ENCODE results near the gene ADAM11. TPM values are rescaled to one million over a fixed set of nuclear protein-coding genes. Genes with fewer than 3 reads are reported as not detected.
A peak's percentile ranks its signal among the peaks of the same experiment; 100 is the strongest.

The ADAM11 gene
- total and polyA plus RNA-seq, 11 donors: 1.8 to 24.6 (median 11.2) TPM

DNA sequence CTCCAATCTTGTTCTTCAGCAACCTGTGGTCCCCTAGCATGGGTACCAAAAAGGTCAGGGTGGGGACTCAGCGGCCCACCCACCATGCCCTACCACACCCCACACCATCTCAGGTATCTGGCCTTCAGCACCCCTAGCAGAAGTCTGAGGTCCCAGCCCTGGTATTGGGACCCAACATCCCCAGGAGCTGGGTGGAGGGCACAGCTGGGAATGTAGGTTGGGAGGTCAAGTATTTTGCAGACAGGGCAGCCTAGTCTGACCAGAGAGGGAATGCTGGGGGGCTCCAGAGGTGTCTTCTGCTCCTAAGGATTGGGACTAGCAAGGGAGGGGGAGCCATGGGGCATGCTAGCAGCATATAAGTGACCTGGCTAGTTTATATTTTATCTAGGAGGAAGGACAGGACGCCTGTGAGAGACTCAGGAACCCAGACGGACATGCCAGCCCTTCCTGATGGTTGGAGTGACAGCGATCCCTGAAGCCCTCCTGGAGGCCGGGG is 822 bp upstream of the ADAM11 start:
- peaks cover 0 to 28% (median 9%) of the 10 kb centered on the region in 12 donors for H3K4me1 ChIP-seq
- TF ChIP-seq POLR2A (IDR thresholded peaks at IDR 0.05): no peak
- TF ChIP-seq, protein P1, sequence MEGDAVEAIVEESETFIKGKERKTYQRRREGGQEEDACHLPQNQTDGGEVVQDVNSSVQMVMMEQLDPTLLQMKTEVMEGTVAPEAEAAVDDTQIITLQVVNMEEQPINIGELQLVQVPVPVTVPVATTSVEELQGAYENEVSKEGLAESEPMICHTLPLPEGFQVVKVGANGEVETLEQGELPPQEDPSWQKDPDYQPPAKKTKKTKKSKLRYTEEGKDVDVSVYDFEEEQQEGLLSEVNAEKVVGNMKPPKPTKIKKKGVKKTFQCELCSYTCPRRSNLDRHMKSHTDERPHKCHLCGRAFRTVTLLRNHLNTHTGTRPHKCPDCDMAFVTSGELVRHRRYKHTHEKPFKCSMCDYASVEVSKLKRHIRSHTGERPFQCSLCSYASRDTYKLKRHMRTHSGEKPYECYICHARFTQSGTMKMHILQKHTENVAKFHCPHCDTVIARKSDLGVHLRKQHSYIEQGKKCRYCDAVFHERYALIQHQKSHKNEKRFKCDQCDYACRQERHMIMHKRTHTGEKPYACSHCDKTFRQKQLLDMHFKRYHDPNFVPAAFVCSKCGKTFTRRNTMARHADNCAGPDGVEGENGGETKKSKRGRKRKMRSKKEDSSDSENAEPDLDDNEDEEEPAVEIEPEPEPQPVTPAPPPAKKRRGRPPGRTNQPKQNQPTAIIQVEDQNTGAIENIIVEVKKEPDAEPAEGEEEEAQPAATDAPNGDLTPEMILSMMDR (IDR thresholded peaks at IDR 0.05): no peak
- peaks cover 4 to 32% (median 13%) of the 10 kb centered on the region in 9 donors for H3K27me3 ChIP-seq
- H3K27ac ChIP-seq: peak overlapping the region in 4 of 12 donors; percentile 14 to 55 (median 34)
- H3K4me3 ChIP-seq: peak overlapping the region in 3 of 12 donors; percentile 59 to 64 (median 61)
- WGBS, 4 donors: 31 to 43% (median 35%) methylated on average over 4 to 5 of the region's 5 CpGs
- intact Hi-C loops (cut with DNase I): loop anchor here in 1 of 10 donors (10.0 kb wide), 1 partner anchor 63 kb away; no protein-coding TSS in a partner anchor
- no peaks in the 10 kb centered on the region for H3K9me3 ChIP-seq
- ATAC-seq (peak in 2 of 4 donors; percentile 2 to 14), DNase-seq (no peak)
- H3K36me3 ChIP-seq: no peaks in the 10 kb centered on the region

DNA sequence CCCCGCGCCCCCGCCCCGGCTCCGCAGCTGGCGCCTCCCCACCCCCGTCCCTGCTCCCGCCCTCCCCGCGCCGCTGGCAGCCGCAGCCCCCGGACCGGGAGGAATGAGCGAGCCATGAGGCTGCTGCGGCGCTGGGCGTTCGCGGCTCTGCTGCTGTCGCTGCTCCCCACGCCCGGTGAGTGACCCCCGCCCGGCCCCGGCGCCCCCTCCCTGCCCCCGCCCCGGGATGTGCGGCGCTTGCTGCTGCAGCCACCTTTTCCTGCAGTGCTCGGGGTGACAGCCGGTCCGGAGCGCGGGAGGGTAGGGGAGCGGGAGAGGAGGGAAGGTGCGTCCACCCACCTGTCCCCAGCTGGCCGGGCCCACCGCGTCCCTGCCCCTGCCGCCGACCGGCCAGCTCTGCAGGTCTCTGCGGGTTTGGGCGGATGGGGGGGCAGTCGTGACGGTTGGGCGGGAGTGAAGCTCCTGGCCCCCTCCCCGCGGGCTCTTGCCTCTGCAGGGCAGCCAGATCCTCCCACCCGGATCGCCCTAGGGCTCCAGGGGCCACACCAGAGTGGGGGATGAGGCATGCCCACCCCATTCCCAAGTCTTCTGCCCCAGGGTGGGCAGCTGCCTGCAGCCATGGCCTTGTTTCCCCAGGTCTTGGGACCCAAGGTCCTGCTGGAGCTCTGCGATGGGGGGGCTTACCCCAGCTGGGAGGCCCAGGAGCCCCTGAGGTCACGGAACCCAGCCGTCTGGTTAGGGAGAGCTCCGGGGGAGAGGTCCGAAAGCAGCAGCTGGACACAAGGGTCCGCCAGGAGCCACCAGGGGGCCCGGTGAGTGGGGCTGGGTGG is 513 bp downstream of the ADAM11 start:
- WGBS, 4 donors: 4 to 20% (median 5%) methylated on average over 11 to 60 of the region's 60 CpGs
- DNase-seq (peak in 1 of 5 donors; percentile 27), ATAC-seq (no peak)
- Histone ChIP-seq H3K27ac (no peak overlapping the region), H3K36me3 (no peaks in the 10 kb centered on the region), H3K27me3 (peaks cover 4 to 32% (median 13%) of the 10 kb centered on the region in 9 donors), H3K4me3 (peak overlapping the region; percentile 24 to 64 (median 54)), H3K4me1 (peaks cover 0 to 28% (median 9%) of the 10 kb centered on the region in 12 donors), H3K9me3 (no peaks in the 10 kb centered on the region)
- intact Hi-C loops (cut with DNase I): loop anchor here in 1 of 10 donors (10.0 kb wide), 1 partner anchor 64 kb away; no protein-coding TSS in a partner anchor
- TF ChIP-seq, protein P1 (IDR thresholded peaks at IDR 0.05): no peak
- no peak for TF ChIP-seq POLR2A (IDR thresholded peaks at IDR 0.05)

DNA sequence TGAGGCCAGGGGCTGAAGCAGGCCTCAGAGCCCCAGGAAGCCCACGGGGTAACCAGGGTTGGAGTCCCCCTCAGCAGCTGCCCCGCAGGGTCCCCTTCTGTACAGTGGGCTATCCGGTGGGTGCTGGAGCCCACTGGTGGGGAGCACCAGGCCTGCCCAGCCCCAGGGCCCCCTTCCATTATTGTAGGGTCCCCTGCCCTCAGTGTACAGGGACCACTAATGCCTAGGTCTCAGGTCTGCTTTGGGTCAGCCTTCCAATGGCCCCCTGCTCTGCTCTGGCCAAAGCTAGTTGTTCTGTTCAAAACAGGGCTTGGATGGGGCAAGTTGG is 1.1 kb downstream of the ADAM11 start:
- intact Hi-C loops (cut with DNase I): loop anchor here in 2 of 10 donors (10.0 kb wide), 2 partner anchors 55 to 65 kb away; partner anchors contain the start of gene DBF4B (in 1 of the 2)
- Histone ChIP-seq H3K36me3 (no peaks in the 10 kb centered on the region), H3K4me1 (peaks cover 0 to 28% (median 9%) of the 10 kb centered on the region in 12 donors), H3K27me3 (peaks cover 4 to 32% (median 13%) of the 10 kb centered on the region in 9 donors), H3K9me3 (no peaks in the 10 kb centered on the region), H3K4me3 (peak overlapping the region in 6 of 12 donors; percentile 24 to 64 (median 56)), H3K27ac (no peak overlapping the region)
- DNase-seq: no peak
- TF ChIP-seq, protein P1 (IDR thresholded peaks at IDR 0.05): no peak
- TF ChIP-seq POLR2A (IDR thresholded peaks at IDR 0.05): no peak
- peak in 1 of 4 donors; percentile 4 for ATAC-seq
- WGBS, 4 donors: 50 to 63% (median 52%) methylated on average over 2 to 3 of the region's 3 CpGs; no CpG with 5 or more reads in 1 of the 4 donors

Data from heart left ventricle (tissue), 16 donors.